ENCODE data around the gene TENM3. TPM values are rescaled to one million over a fixed set of nuclear protein-coding genes. Genes with fewer than 3 reads are reported as not detected.

The TENM3 gene
- total RNA-seq, 2 experiments from 2014 or later = not detected

DNA sequence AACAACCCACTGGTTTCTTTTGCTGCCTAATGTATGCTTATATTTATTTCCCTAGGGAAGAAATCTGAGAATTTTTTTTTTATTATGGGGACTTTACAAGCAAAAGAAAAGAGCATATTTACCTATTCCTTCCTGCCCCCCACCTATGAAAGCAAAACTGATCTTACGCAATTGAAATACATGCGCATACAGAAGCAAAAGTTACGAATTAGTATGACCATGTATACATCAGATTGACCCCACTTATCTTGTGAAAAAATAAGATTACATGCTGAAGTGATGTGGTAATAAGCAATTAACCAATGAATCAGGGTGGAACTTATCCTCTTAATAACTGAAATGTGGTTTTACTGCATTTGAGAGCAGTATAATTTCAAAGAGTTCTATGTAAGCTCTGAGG lies 151.0 kb downstream of the TENM3 start:
- ChIA-PET CTCF (no interaction called here), POLR2A (no interaction called here)
- H3K4me1 Mint-ChIP-seq (ENCODE audit: low read depth) = no peaks in the 10 kb centered on the region
- TF ChIP-seq CTCF (IDR thresholded peaks at IDR 0.05) = no peak
- H3K4me3 Mint-ChIP-seq = no peak overlapping the region
- ATAC-seq (no peak), DNase-seq (no peak)
- peaks cover 3% of the 10 kb centered on the region for H3K27me3 Mint-ChIP-seq
- intact Hi-C loops (cut with micrococcal nuclease) = no loop called here
- H3K27ac Mint-ChIP-seq = no peak overlapping the region
- H3K36me3 Mint-ChIP-seq (ENCODE audit: low read depth) = no peaks in the 10 kb centered on the region
- H3K9me3 Mint-ChIP-seq = no peaks in the 10 kb centered on the region

DNA sequence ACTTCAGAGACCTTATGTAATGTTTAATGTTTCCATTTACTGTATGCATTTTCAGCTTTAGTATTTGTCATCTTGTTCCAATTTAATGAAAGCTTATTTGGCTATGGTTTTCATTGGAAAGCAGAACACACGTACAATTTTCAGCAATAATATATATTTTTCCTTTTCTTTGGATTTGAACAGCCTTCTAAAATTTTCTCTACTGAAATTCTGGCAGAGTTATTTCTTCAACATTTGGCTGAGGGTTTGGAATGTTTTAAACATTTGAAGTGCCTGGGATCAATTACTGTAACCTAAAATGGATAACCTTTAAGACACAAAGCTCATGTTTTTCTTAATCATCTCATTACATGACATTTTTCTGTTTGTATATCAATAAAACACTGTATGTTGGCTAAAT lies 156.9 kb downstream of the TENM3 start:
- no peak for ATAC-seq
- Mint-ChIP-seq H3K27ac (no peak overlapping the region), H3K4me3 (no peak overlapping the region), H3K36me3 (ENCODE audit: low read depth) (no peaks in the 10 kb centered on the region), H3K9me3 (no peaks in the 10 kb centered on the region), H3K4me1 (ENCODE audit: low read depth) (no peaks in the 10 kb centered on the region), H3K27me3 (no peaks in the 10 kb centered on the region)
- CTCF ChIA-PET = no interaction called here
- intact Hi-C loops (cut with micrococcal nuclease) = no loop called here
- TF ChIP-seq CTCF (IDR thresholded peaks at IDR 0.05) = no peak
- POLR2A ChIA-PET = no interaction called here
- no peak for DNase-seq

GRCh38 chr4:182400790-182401189 lies 157.6 kb downstream of the TENM3 start:
- peaks cover 2% of the 10 kb centered on the region for H3K27me3 Mint-ChIP-seq
- intact Hi-C loops (cut with micrococcal nuclease) = no loop called here
- no peaks in the 10 kb centered on the region for H3K4me1 Mint-ChIP-seq (ENCODE audit: low read depth)
- no peaks in the 10 kb centered on the region for H3K36me3 Mint-ChIP-seq (ENCODE audit: low read depth)
- no peak overlapping the region for H3K27ac Mint-ChIP-seq
- CTCF ChIA-PET = no interaction called here
- POLR2A ChIA-PET = no interaction called here
- no peak for TF ChIP-seq CTCF (IDR thresholded peaks at IDR 0.05)
- no peaks in the 10 kb centered on the region for H3K9me3 Mint-ChIP-seq
- ATAC-seq = no peak
- H3K4me3 Mint-ChIP-seq = no peak overlapping the region
- no peak for DNase-seq

DNA sequence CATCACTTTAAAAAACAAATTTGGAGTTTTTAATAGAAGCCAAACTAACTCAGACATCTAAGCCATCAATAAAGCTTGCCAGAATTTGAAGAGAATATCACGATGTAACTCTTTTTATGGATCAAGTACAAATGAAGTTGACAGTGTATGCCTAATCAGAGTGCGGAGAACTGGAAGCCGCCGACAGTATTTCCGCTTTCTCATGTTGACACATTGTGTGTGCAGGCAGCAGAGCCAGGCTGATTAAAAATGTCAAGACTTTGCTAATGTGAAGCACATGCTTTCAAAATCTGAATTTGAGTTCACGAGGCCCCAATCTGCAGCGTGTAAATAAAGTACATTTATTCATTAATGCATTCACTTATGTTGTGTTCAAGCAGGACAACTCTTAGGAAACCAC lies 161.2 kb downstream of the TENM3 start:
- Mint-ChIP-seq H3K4me3 (no peak overlapping the region), H3K36me3 (ENCODE audit: low read depth) (no peaks in the 10 kb centered on the region), H3K9me3 (no peaks in the 10 kb centered on the region), H3K4me1 (ENCODE audit: low read depth) (no peaks in the 10 kb centered on the region), H3K27me3 (peaks cover 5% of the 10 kb centered on the region), H3K27ac (no peak overlapping the region)
- no peak for DNase-seq
- no peak for ATAC-seq
- ChIA-PET POLR2A (no interaction called here), CTCF (interaction anchor here (1.0 kb wide), 1 partner anchor 25 kb away, joined by 4 read pairs; no protein-coding TSS in a partner anchor)
- no peak for TF ChIP-seq CTCF (IDR thresholded peaks at IDR 0.05)
- intact Hi-C loops (cut with micrococcal nuclease) = no loop called here

- no peaks in the 10 kb centered on the region for H3K9me3 Mint-ChIP-seq
- DNase-seq (no peak), ATAC-seq (no peak)
- no peaks in the 10 kb centered on the region for H3K36me3 Mint-ChIP-seq (ENCODE audit: low read depth)
- no peak overlapping the region for H3K4me3 Mint-ChIP-seq
- CTCF ChIA-PET = no interaction called here
- H3K4me1 Mint-ChIP-seq (ENCODE audit: low read depth) = no peaks in the 10 kb centered on the region
- peaks cover 5% of the 10 kb centered on the region for H3K27me3 Mint-ChIP-seq
- intact Hi-C loops (cut with micrococcal nuclease) = no loop called here
- no peak for TF ChIP-seq CTCF (IDR thresholded peaks at IDR 0.05)
- POLR2A ChIA-PET = no interaction called here
- H3K27ac Mint-ChIP-seq = no peak overlapping the region
Measured at GRCh38 chr4:182405087-182405486, 161.9 kb downstream of the TENM3 start.

Data from activated CD8-positive, alpha-beta T cell treated with anti-CD3 and anti-CD28 coated beads for 36 hours (primary cell).